Fibroblast of skin of abdomen (primary cell): ENCODE measurements around the gene GRP. TPM values are rescaled to one million over a fixed set of nuclear protein-coding genes. Genes with fewer than 3 reads are reported as not detected.

Experiments
- DNase-seq: peaks from one replicate; pipeline ENCODE4 v3.0.0-alpha.2; 2013
- polyA plus RNA-seq, 2 experiments: library from polyadenylated mRNA; unstranded; fragments of 120-200 nt; gene quantifications; one replicate each; pipeline ENCODE4 v1.2.1, GENCODE V29; 2013; ENCODE audit not compliant: insufficient read length in 2 of 2

GRP gene
- not detected for polyA plus RNA-seq (2013, experiment 1 of 2; ENCODE audit: insufficient read length)
- polyA plus RNA-seq (2013, experiment 2 of 2; ENCODE audit: insufficient read length): not detected

- no peak for DNase-seq
Measured at GRCh38 chr18:59219672-59220163, at the start of gene GRP. TSS of gene GRP (plus strand) at chr18:59220158. CDS start at chr18:59220266, 108 bp downstream.

- DNase-seq: no peak
Measured at GRCh38 chr18:59172664-59173249, 47.2 kb upstream of the GRP start.

DNA sequence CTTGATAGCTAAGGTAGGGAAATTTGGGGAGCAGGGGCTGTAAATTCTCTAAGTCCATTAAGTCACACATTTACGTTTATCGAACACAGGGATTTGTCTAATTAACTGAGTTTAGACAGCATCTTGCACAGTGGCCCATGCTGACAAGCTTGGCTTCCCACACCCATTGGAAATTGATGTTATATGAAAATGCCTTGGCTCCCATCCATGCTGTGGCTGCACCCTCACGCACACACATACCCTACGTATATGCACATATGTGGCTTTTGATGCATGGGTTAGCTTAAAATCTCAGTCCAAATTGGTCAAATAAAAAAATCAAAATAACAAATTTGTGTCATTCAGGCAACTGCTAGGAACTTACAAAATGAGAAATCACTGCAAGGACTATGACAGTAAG, 42.5 kb upstream of the GRP start:
- DNase-seq: no peak

- peak; percentile 93 for DNase-seq
Measured at GRCh38 chr18:59180150-59180845, 39.7 kb upstream of the GRP start.

DNA sequence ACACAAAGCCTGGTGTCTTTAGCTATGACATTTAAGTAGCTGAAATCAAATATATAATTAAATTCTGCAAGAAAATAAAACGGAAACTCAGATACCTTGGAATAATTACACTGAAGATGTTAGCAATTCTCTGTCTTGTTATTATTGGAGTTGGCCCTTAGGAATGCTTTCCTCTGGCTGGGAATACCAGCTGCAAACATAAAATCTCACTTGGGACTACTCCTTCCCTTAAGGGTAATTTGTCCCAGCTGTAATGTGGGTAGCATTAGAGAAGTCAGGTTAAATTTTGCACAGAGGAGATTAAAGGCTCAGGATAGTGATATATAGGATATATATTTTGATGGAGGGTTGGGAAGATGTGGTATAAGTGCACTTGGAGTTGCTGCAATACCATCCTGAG, 37.3 kb upstream of the GRP start:
- DNase-seq: peak; percentile 33

DNA sequence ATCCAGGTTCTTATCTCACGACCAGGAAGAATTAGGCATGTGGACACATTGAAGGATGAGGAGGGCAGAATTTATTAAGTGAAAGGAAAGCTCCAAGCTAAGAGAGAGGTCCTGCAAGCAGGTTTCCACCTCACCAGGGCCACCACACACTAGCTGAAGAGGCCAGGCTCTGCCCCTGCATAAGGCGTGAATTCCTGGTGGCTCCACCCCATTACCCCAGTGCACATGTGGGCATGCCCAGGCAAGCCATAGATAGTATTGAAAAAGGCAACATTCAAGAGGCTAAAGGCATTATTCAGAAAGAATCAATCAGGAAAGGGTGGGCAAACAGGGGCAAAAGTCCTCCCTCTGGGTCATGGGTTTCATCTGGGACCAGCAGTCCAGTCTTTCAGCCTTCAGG, 30.9 kb upstream of the GRP start:
- DNase-seq: no peak

DNA sequence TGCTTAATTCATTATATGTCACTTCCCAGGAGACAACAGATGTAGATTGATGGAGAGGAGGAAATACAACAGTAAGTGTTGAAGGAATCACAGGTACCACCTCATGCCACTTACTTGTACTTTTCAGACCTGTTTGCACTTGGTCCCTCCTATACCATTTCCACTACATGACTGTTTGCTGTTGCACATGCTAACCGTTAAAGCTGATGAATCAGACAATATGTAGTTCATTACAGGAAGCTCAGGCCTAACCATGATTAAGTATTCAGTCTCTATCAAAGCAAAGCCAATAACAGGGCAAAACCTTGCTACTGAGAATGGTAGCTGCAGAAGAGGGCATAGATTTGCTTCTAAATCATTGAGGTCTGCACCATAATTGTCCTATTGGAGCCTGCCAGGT, 30.2 kb upstream of the GRP start:
- DNase-seq: peak; percentile 49

- DNase-seq: no peak
Measured at GRCh38 chr18:59196161-59196725, 23.7 kb upstream of the GRP start.

GRCh38 chr18:59197636-59198035, 22.3 kb upstream of the GRP start:
- no peak for DNase-seq

- DNase-seq: no peak
Measured at GRCh38 chr18:59198215-59198614, 21.7 kb upstream of the GRP start.

DNA sequence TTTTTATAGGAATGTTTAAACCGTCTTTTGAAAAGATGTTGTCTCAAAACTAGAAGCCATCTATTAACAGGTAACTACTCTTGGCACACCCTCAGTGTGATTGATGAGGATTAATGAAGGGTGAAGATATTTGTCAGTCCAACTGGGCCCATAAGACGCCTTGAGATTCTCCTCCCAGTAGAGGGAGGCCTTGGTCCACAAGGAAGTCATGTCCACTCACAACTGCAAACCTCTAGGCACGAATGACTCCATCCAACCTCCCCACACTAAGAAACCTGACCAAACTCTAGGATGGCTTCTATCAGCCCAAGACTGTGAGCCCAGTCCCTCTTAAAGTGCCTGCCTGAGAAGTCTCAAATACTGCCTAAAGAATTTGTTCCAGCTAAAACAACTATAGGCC, 19.2 kb upstream of the GRP start:
- DNase-seq: no peak

DNA sequence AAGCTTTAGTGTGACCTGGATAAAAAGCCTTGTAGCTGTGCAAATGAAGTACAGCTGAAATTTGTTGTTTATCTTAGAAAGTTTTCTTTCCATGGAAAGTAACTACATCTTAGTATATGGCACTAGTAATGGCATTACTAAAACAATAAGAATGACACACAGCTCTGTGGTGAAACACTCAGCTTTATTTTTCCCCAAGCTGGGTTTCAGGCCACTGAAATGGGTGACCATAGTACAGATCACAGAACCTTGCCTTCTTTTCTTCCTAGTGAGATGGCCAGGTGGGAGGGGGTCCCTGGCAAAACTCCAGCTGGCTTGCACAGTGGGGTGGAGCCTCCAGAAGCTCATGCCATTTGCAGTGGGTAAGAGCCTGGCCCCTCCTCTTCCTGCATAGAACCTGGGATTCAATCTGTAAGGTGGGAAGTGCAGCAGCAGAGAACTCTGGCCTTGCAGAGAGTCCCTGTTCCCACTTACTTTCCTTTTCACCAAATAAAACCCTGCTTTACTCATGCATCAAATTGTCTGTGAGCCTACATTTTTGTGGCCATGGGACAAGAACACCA, 17.6 kb upstream of the GRP start:
- no peak for DNase-seq

- DNase-seq: no peak
Measured at GRCh38 chr18:59207506-59207905, 12.5 kb upstream of the GRP start.

- no peak for DNase-seq
Measured at GRCh38 chr18:59208602-59209125, 11.3 kb upstream of the GRP start.

DNA sequence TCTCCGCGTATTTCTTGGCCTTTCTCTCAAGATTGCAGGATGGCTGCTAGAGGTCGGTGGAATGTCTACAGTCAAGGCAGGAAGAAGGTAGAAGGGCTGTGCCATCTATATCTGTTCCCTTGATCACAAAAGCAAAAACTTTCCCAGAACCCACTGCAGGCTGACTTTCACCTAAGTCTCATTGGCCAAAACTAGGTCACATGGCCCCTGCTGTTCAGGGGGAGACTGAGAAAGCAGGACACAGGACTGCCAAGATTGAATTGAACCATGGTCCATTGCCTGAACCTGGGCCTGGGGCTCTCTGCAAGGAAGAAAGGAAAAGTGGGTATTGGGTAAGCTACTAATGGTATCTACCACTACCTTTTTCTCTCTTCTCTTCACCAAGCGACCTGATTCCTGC, 9.7 kb upstream of the GRP start:
- DNase-seq: no peak

DNA sequence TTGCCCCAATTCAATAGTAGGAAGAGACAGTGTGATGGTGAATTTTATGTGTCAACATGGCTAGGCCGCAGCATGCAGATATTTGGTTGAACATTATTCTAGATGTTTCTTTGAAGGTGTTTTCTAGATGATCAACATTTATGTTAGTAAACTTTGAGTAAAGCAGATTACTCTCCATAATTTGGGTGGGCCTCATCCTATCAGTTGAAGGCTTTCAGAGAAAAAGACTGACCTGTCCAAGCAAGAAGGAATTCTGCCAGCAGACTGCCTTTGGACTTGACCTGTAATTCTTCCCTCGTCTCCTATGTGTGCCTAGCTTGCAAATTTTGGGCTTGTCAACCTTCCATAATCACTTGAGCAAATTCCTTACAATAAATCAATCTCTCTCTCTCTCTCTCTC, 8.3 kb upstream of the GRP start:
- no peak for DNase-seq

DNA sequence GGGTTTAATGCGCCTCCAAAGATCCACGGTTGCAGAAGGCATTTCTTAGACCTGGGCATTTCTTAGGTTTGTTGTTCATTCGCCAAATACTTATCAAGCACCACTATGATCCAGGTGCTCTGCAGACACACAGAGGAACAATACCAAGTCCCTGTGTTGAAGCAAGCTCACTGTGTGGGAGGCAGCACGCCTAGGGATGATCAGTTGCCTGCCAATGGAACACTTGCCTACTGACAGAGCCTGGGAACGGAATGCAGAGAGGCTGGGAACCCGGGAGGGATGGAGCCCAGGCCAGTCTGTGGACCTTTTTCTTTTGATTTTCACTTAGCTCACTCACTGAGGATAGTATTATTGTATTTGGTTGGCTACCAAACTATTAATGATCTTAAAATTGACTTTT, 1.9 kb upstream of the GRP start:
- no peak for DNase-seq

DNA sequence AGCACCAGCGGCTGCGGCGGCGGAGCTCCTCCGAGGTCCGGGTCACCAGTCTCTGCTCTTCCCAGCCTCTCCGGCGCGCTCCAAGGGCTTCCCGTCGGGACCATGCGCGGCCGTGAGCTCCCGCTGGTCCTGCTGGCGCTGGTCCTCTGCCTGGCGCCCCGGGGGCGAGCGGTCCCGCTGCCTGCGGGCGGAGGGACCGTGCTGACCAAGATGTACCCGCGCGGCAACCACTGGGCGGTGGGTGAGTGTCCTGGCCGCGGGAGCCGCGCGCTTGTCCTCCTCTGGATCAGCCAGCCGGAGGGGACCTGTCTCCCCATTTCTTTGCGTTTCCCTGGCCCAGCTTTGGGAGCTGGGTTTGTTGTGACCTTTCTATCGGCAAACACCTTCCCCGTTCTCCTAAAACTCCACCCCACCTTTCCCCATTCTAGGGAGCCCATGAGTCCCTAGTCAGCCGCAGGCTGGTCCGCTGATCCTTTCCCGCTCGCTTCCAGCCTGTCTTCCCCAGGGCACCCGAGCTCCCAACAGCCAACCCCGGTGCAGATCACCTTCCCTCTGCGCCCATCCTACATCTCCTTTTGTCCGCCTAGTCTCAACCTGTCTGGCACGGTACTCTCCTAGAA, 316 bp downstream of the GRP start:
- DNase-seq: peak; percentile 10

DNA sequence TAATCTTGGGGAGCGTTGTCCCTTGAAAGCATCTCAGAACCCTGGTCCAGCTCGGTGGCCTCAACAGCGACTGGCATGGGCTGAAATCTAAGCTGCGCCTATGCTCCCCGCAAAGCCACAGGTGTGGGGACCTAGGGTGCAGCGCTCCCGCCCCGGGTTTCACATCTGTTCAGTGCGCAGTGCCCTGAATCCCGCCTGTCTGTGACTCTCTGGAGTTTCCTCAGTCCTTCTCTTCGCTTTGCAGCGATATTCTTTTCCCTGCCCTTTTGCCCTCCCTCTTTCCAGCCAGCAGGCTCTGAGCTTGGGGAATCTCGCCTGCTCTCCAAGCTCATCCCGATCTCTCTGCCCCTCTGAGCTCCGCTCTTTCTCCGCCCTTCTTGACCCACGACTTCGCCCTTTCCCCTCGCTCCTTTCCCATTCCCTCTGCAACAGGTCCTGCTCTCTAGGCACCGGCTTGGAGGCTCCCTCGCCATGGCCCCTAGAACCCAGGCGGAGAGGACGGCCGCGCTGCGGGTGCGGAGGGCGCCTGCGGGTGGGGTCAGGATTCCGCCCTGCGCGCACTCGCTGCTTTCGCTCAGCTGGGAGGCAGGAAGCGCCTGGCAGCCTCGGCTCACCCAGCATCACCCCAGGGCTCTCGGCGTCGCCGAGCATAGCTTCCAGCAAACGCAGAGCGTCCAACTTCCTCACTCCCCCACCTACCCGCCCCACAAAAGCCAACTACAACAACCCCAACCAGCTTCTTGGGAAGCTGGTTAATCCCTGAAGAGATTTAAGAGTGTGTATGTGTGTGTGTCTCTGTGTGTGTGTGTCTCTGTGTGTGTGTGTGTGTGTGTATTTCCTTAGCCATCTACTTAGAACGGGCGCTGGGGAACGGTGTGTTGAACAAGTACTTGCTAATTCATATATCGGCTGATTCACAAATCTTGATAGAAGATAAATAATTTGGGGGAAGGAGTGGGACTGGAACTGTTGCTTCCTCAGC, 1.1 kb downstream of the GRP start:
- no peak for DNase-seq

GRCh38 chr18:59222341-59222740, 2.4 kb downstream of the GRP start:
- no peak for DNase-seq

DNA sequence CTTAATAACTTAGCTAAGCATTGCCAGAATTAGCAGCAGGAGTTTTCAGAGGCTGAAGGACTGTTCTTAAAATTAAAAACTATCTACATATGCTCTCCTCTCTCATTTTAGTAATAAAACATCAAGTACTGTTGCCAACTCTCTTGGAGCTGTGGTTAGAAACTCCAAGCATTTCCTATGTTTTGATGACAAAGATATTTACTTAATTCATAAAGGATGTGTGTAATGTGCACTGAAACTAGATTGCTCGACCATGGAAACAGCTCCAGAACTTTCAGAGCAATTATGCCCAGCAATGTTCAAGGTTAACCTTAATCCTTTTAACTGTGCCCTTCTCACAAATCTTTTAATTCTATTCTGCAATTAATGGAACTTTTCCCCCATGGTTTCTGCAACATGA, 8.4 kb downstream of the GRP start:
- peak; percentile 71 for DNase-seq

DNA sequence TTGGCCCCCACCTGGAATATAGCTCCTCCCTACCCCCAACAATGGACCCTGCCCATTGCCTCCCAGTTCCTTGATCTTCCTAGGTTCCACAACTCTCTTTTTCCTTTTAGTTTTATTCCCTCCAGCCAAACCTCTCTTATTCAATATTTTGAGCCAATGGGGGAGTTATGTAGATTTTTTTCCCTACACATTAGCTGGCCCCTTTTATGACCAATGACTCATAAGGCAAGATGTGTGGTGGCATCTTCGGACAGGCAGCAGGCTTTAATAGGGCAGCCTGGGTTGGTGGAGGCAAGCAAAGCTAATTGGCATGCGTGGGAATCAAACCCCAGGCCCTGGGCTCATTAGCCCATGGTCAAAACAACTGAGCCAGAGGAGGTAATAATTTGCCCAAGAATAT, 9.2 kb downstream of the GRP start:
- peak; percentile 11 for DNase-seq
